NK-92 (cell line): Measurements from ENCODE around the gene PIK3C2G.
"Not testable (repeated sequence)": the region's sequence is repeated elsewhere in the genome, so short reads cannot be mapped to it uniquely, and the experiment has no call there.

Experiments
- DNase-seq: peaks from one replicate; lab custom pipeline; 2025; ENCODE audit not compliant: unreplicated experiment; lab: John Stamatoyannopoulos, UW

Gene PIK3C2G

DNA sequence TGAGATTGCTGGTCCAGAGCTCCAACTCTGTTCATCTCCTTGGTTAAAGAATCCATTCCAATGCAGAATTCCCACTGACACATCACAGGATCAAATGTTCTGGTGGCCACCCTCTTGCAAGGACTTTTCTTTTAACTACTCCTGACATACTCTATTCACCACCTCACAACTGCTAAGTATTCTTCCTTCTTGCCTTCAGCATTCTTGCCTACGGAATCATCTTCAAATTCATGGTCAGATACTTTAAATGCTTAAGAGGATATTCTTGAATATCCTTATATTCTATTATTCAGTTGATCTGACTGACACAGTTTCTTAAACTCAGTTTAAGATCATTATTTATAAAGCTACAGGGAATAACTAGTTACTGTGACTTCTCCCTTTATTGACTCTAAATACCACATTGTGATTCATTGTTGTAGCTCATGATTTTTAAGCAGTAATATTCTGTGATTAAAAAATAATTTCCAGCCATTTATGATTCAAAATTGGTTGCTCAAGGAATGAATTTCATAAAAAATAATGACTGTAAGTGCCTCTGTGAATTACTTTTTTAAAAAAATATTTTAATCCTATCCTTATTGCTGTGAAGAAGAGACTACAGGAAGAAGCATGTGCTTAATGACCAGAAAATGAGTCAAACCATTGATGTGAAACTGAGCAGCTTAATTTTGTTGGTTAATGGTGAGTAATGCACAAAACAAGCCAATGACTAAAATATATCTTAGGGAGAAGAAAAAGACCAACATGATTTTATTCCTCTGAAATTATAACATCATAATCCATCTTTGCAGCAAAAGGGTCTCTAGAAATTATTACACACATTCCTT is 207.1 kb downstream of the PIK3C2G start:
- DNase-seq, result no peak

- DNase-seq, result no peak
These were observed 208.9 kb downstream of the PIK3C2G start for GRCh38 chr12:18470251-18470650.

- DNase-seq, result no peak
These were observed 211.0 kb downstream of the PIK3C2G start for GRCh38 chr12:18472304-18472703.

DNA sequence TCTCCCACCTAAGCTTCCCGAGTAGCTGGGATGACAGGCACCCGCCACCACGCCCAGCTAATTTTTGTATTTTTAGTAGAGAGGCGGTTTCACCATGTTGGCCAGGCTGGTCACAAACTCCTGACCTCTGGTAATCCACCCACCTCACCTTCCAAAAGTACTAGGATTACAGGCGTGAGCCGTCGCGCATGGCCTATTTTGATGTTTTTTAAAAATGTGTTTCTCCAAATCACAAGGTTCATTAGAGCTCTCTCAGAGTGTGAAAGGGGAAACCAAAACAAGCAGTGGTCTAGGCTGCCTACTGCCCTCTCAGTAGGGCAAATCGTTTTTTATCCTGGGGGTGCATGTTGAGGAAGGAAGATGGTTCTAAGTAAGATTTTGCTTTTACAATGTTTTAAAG is 211.5 kb downstream of the PIK3C2G start:
- no peak for DNase-seq

DNA sequence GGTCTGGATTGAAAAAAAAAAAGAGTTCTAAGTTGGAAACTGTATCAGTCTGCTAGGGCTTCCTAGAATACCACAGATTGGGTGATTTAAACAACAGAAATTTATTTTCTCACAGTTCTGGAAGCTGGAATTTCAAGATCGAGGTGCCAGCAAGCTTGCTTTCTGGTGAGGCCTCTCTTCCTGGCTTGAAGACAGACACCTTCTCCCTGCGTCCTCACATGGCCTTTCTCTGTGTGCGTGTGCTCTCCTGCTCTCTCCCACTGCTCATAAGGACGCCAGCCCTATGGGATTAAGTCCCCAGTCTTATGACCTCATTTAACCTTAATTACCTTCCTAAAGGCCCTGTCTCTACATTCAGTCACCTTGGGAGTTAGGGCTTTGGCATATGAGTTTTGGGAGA is 215.5 kb downstream of the PIK3C2G start:
- no peak for DNase-seq

GRCh38 chr12:18479256-18479655 is 217.9 kb downstream of the PIK3C2G start:
- DNase-seq, result no peak

DNA sequence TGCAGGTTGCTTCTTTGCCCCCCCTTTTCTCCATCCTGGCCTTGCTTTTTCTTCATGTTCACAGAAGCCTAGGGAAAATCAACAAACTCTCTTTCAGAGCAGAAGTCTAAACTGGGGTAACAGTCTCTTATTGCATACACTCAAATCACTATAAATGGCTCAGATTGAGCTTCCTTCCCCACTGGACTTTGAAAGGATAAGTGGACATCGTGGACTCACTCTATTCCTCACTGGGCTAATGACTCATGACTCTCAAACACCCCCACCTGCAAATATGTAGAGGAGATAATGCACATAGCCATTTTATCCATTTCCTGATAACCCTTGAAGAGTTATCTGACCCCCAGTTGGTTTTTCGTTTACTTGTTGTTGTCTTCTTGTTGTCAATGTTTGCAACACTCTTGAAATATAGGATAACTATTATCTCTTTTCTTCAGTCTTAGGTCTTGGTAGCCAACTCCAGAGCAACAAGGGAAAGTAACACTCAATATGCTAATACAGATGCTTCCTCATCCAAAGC is 221.3 kb downstream of the PIK3C2G start:
- no peak for DNase-seq

GRCh38 chr12:18483698-18484325 is 222.5 kb downstream of the PIK3C2G start:
- DNase-seq, result no peak

- DNase-seq, result no peak
These were observed 224.7 kb downstream of the PIK3C2G start for GRCh38 chr12:18486036-18486435.

DNA sequence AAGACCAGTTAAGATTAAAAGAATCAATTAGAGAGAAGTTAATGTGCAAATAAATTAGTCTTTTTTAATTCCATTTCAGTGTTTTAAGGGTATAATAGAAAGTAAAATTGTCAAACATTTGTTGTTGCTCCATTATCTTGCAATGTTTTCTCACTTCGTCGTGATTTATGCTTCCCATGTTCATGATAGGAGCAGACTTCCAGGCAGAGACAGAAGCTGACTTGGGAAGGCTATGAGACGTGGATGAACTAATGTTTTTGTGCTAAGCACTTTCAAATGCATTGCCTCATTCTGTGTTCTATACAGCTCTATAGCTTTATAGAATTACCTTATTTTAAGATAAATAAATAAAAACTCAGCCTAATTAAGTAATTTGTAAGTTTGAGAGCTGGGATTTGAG is 226.2 kb downstream of the PIK3C2G start:
- no peak for DNase-seq

DNA sequence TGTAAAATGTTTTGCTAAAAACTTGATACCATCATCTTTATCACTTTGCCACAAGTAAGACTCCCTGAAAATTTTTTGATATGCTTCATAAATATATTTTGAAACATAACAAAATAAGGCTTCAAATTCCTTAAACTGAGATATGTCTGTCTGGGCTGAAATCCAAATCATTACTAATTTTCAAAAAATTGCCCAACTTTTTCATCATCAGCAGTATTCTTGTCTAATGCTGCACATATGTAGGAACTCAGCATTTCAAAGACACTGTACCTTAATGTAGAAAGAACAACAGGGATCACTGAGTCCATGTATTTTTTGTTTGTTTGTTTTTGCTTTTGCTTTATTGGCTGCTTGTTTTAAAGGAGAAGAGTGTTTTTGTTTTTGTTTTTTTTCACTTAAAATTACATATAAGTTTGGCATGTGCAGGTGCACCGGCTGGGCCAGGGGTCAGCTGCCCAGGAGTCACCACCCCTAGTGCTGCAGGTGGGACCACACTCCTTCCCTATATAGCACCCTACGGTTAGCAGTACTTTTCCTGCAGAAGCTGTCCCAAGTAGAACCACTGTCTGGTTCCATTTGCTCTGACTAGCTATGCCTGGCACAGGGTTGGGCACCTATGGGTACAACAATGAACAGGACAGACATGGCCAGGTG is 231.2 kb downstream of the PIK3C2G start:
- no peak for DNase-seq

- DNase-seq, result no peak
These were observed 234.8 kb downstream of the PIK3C2G start for GRCh38 chr12:18496156-18496555.

GRCh38 chr12:18500160-18500574 is 238.8 kb downstream of the PIK3C2G start:
- DNase-seq, result not testable (repeated sequence)

- DNase-seq, result not testable (repeated sequence)
These were observed 239.4 kb downstream of the PIK3C2G start for GRCh38 chr12:18500736-18501135.

GRCh38 chr12:18502422-18502968 is 241.2 kb downstream of the PIK3C2G start:
- no peak for DNase-seq

DNA sequence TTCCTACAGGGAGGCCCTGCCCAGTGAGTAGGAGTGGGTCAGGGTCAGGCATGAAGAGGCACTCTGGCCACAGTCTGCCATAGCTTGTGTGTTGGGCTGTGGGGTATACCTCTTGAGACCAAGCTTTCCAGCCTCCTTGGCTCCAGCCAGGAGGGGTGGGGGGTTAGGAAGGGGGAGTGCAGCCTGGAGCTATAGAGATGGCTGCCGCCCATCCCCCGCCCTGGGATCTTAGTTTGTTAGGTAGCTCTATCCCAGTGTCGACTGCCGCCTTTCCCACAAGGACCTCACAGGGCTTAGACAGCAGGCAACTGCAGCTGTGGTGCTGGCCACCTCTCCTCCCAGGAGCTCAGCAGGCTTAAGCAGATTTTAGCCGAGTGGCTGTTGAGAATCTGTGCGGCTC is 260.1 kb downstream of the PIK3C2G start:
- no peak for DNase-seq

DNA sequence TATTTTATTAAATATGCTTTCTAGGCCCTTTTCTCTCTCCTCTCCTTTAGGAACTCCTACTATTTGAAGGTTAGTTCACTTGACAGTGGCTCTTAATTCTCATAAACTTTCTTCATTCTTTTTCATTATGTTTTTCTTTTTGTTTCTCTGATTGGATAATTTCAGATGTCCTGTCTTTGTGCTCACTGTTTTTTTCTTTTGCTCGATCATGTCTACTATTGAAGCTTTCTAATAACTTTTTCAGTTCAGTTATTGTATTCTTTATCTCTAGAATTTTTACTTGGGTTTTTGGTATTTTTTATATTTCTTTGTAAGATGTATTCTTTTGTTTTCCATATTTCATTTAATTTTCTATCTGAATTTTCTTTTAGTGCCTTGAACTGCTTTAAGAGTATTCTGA is 261.5 kb downstream of the PIK3C2G start:
- DNase-seq, result no peak

- not testable (repeated sequence) for DNase-seq
These were observed 281.2 kb downstream of the PIK3C2G start for GRCh38 chr12:18542497-18542896.

DNA sequence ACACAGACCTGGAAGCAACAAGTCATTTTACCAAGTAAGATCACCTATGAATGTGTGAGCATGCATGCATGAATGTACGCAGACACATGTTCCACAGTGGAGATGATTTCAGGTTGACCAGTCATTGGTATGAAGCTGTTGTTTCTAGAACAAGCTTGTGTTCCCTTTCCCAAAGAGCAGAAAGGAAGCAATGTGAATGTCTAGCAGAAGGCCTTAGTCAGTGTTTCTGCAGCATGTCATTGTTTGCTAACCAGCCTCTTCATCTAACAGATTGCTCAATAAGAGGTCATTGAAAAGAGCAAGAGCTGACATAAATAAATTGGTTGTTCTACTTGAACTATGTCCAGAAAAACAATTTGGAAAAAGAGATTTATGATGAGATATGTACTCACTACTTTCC is 285.1 kb downstream of the PIK3C2G start:
- no peak for DNase-seq

GRCh38 chr12:18549598-18549997 is 288.3 kb downstream of the PIK3C2G start:
- no peak for DNase-seq

GRCh38 chr12:18551106-18551505 is 289.8 kb downstream of the PIK3C2G start:
- no peak for DNase-seq

- no peak for DNase-seq
These were observed 290.4 kb downstream of the PIK3C2G start for GRCh38 chr12:18551701-18552100.
